Neural progenitor cell (in vitro differentiated cells): Measurements from ENCODE around the gene SIDT2.
A peak's percentile ranks its signal among the peaks of the same experiment; 100 is the strongest.

Experiments
- CTCF ChIP-seq: fragments of 200-600 bp; sonication (generic); IDR thresholded peaks from 2 replicates; pipeline ENCODE4 v1.5.1; 2017; ENCODE audit warnings: antibody characterized with exemption, mild to moderate bottlenecking
- EZH2 ChIP-seq: fragments of 200-600 bp; sonication (generic); IDR thresholded peaks from 2 replicates; pipeline ENCODE4 v1.6.1; 2017; ENCODE audit warnings: antibody characterized with exemption, mild to moderate bottlenecking, moderate library complexity
- EZH2phosphoT487 ChIP-seq: fragments of 200-600 bp; sonication (generic); IDR thresholded peaks from 2 replicates; pipeline ENCODE4 v1.6.1; 2017; ENCODE audit warnings: antibody characterized with exemption

GRCh38 chr11:117144477-117145392, 33.8 kb upstream of the SIDT2 start:
- TF ChIP-seq CTCF: peak; percentile 6
- no peak for TF ChIP-seq EZH2phosphoT487
- TF ChIP-seq EZH2: peak; percentile 50
